Measurements from ENCODE around the gene ELL.
A peak's percentile ranks its signal among the peaks of the same experiment; 100 is the strongest.

ELL gene

GRCh38 chr19:18465214-18465963 lies 56.5 kb downstream of the ELL start:
- WGBS, 2 donors (ENCODE audit: extremely low coverage in 2 of 2, insufficient read length in 2 of 2, insufficient replicate concordance in 1 of 2), result no CpG with 5 or more reads among the region's 30 CpGs
- peaks cover 4% of the 10 kb centered on the region for H3K79me1 ChIP-seq (ENCODE audit: low read depth, low read length)
- peaks cover 4 to 7% of the 10 kb centered on the region in 2 donors for H3K4me1 ChIP-seq (ENCODE audit: control insufficient read depth in 2 of 2, insufficient read depth in 1 of 2, low read depth in 1 of 2, low read length in 2 of 2)
- H4K8ac ChIP-seq (ENCODE audit: low read depth, low read length), result no peak overlapping the region
- H3K4me3 ChIP-seq (ENCODE audit: low read length in 2 of 2), result no peak overlapping the region
- H2BK120ac ChIP-seq (ENCODE audit: low read depth, low read length), result no peak overlapping the region
- no peak overlapping the region for H3K23ac ChIP-seq (ENCODE audit: low read depth, low read length, poor library complexity)
- no peak overlapping the region for H2BK12ac ChIP-seq (ENCODE audit: low read length)
- H4K91ac ChIP-seq (ENCODE audit: low read depth, low read length, poor library complexity), result no peak overlapping the region
- H3K9ac ChIP-seq (ENCODE audit: low read depth, low read length, poor library complexity), result peak overlapping the region; percentile 44
- H3K14ac ChIP-seq (ENCODE audit: low read length), result no peak overlapping the region
- no peak overlapping the region for H2BK5ac ChIP-seq (ENCODE audit: low read length)
- H3K18ac ChIP-seq (ENCODE audit: low read length), result no peak overlapping the region
- no peak overlapping the region for H2BK15ac ChIP-seq (ENCODE audit: low read length)
- no peak overlapping the region for H3K4ac ChIP-seq (ENCODE audit: low read length)
- H3K4me2 ChIP-seq (ENCODE audit: insufficient read depth, low read length, poor library complexity, severe bottlenecking), result no peak overlapping the region
- no peak overlapping the region for H2AFZ ChIP-seq (ENCODE audit: low read length)
- H2AK5ac ChIP-seq (ENCODE audit: low read depth, low read length), result no peak overlapping the region
- no peaks in the 10 kb centered on the region for H3K9me3 ChIP-seq (replicated peaks in 1 of 2; ENCODE audit: control insufficient read depth in 2 of 2, insufficient read depth in 1 of 2, low read depth in 1 of 2, low read length in 2 of 2)
- H3K27me3 ChIP-seq (ENCODE audit: control insufficient read depth in 3 of 3, insufficient read depth in 3 of 3, low read depth in 1 of 3, low read length in 3 of 3), result no peaks in the 10 kb centered on the region
- peaks cover 13 to 16% of the 10 kb centered on the region in 2 donors for H3K36me3 ChIP-seq (replicated peaks in 1 of 2; ENCODE audit: control insufficient read depth in 2 of 2, insufficient read depth in 2 of 2, low read length in 2 of 2)
- no peak for DNase-seq (ENCODE audit: low spot score)
- no peak overlapping the region for H3K27ac ChIP-seq (replicated peaks; ENCODE audit: low read length)

GRCh38 chr19:18464646-18465045 lies 57.2 kb downstream of the ELL start:
- Histone ChIP-seq H2AFZ (ENCODE audit: low read length) (no peak overlapping the region), H3K18ac (ENCODE audit: low read length) (no peak overlapping the region), H2BK120ac (ENCODE audit: low read depth, low read length) (no peak overlapping the region), H3K79me1 (ENCODE audit: low read depth, low read length) (peaks cover 3% of the 10 kb centered on the region), H3K27ac (replicated peaks; ENCODE audit: low read length) (no peak overlapping the region), H3K9ac (ENCODE audit: low read depth, low read length, poor library complexity) (peak overlapping the region; percentile 45), H4K91ac (ENCODE audit: low read depth, low read length, poor library complexity) (no peak overlapping the region), H3K27me3 (ENCODE audit: control insufficient read depth in 3 of 3, insufficient read depth in 3 of 3, low read depth in 1 of 3, low read length in 3 of 3) (no peaks in the 10 kb centered on the region), H3K4ac (ENCODE audit: low read length) (no peak overlapping the region), H3K23ac (ENCODE audit: low read depth, low read length, poor library complexity) (peak overlapping the region; percentile 22), H4K8ac (ENCODE audit: low read depth, low read length) (no peak overlapping the region), H3K4me2 (ENCODE audit: insufficient read depth, low read length, poor library complexity, severe bottlenecking) (no peak overlapping the region), H2BK12ac (ENCODE audit: low read length) (no peak overlapping the region), H3K9me3 (replicated peaks in 1 of 2; ENCODE audit: control insufficient read depth in 2 of 2, insufficient read depth in 1 of 2, low read depth in 1 of 2, low read length in 2 of 2) (no peaks in the 10 kb centered on the region), H2BK15ac (ENCODE audit: low read length) (no peak overlapping the region), H2AK5ac (ENCODE audit: low read depth, low read length) (no peak overlapping the region), H2BK5ac (ENCODE audit: low read length) (no peak overlapping the region), H3K4me1 (ENCODE audit: control insufficient read depth in 2 of 2, insufficient read depth in 1 of 2, low read depth in 1 of 2, low read length in 2 of 2) (peaks cover 2 to 7% of the 10 kb centered on the region in 2 donors), H3K4me3 (ENCODE audit: low read length in 2 of 2) (no peak overlapping the region), H3K36me3 (replicated peaks in 1 of 2; ENCODE audit: control insufficient read depth in 2 of 2, insufficient read depth in 2 of 2, low read length in 2 of 2) (peaks cover 18 to 23% of the 10 kb centered on the region in 2 donors), H3K14ac (ENCODE audit: low read length) (no peak overlapping the region)
- DNase-seq (ENCODE audit: low spot score), result no peak
- WGBS, 2 donors (ENCODE audit: extremely low coverage in 2 of 2, insufficient read length in 2 of 2, insufficient replicate concordance in 1 of 2), result no CpG with 5 or more reads among the region's 8 CpGs

GRCh38 chr19:18461471-18461870 lies 60.4 kb downstream of the ELL start:
- H3K9me3 ChIP-seq (replicated peaks in 1 of 2; ENCODE audit: control insufficient read depth in 2 of 2, insufficient read depth in 1 of 2, low read depth in 1 of 2, low read length in 2 of 2), result no peaks in the 10 kb centered on the region
- H2BK120ac ChIP-seq (ENCODE audit: low read depth, low read length), result no peak overlapping the region
- H3K4me2 ChIP-seq (ENCODE audit: insufficient read depth, low read length, poor library complexity, severe bottlenecking), result no peak overlapping the region
- no peak overlapping the region for H3K4me3 ChIP-seq (ENCODE audit: low read length in 2 of 2)
- H2BK12ac ChIP-seq (ENCODE audit: low read length), result peak overlapping the region; percentile 79
- H3K27ac ChIP-seq (replicated peaks; ENCODE audit: low read length), result no peak overlapping the region
- no CpG with 5 or more reads among the region's 22 CpGs for WGBS, 2 donors (ENCODE audit: extremely low coverage in 2 of 2, insufficient read length in 2 of 2, insufficient replicate concordance in 1 of 2)
- peak overlapping the region; percentile 59 for H3K23ac ChIP-seq (ENCODE audit: low read depth, low read length, poor library complexity)
- H3K79me1 ChIP-seq (ENCODE audit: low read depth, low read length), result peaks cover 2% of the 10 kb centered on the region
- H3K36me3 ChIP-seq (replicated peaks in 1 of 2; ENCODE audit: control insufficient read depth in 2 of 2, insufficient read depth in 2 of 2, low read length in 2 of 2), result peaks cover 22 to 34% of the 10 kb centered on the region in 2 donors
- peaks cover 7 to 14% of the 10 kb centered on the region in 2 donors for H3K4me1 ChIP-seq (ENCODE audit: control insufficient read depth in 2 of 2, insufficient read depth in 1 of 2, low read depth in 1 of 2, low read length in 2 of 2)
- peak overlapping the region; percentile 17 for H3K9ac ChIP-seq (ENCODE audit: low read depth, low read length, poor library complexity)
- H2AFZ ChIP-seq (ENCODE audit: low read length), result no peak overlapping the region
- H2AK5ac ChIP-seq (ENCODE audit: low read depth, low read length), result peak overlapping the region; percentile 56
- no peak overlapping the region for H3K14ac ChIP-seq (ENCODE audit: low read length)
- H2BK5ac ChIP-seq (ENCODE audit: low read length), result no peak overlapping the region
- peak overlapping the region; percentile 7 for H3K18ac ChIP-seq (ENCODE audit: low read length)
- H4K91ac ChIP-seq (ENCODE audit: low read depth, low read length, poor library complexity), result no peak overlapping the region
- peaks cover 0 to 2% (median 0%) of the 10 kb centered on the region in 3 experiments for H3K27me3 ChIP-seq (ENCODE audit: control insufficient read depth in 3 of 3, insufficient read depth in 3 of 3, low read depth in 1 of 3, low read length in 3 of 3)
- no peak overlapping the region for H2BK15ac ChIP-seq (ENCODE audit: low read length)
- no peak for DNase-seq (ENCODE audit: low spot score)
- peak overlapping the region; percentile 78 for H3K4ac ChIP-seq (ENCODE audit: low read length)
- H4K8ac ChIP-seq (ENCODE audit: low read depth, low read length), result peak overlapping the region; percentile 31

GRCh38 chr19:18460900-18461299 lies 61.0 kb downstream of the ELL start:
- Histone ChIP-seq H3K36me3 (replicated peaks in 1 of 2; ENCODE audit: control insufficient read depth in 2 of 2, insufficient read depth in 2 of 2, low read length in 2 of 2) (peaks cover 24 to 37% of the 10 kb centered on the region in 2 donors), H2BK12ac (ENCODE audit: low read length) (no peak overlapping the region), H3K4ac (ENCODE audit: low read length) (no peak overlapping the region), H3K27ac (replicated peaks; ENCODE audit: low read length) (no peak overlapping the region), H2BK120ac (ENCODE audit: low read depth, low read length) (no peak overlapping the region), H3K4me2 (ENCODE audit: insufficient read depth, low read length, poor library complexity, severe bottlenecking) (no peak overlapping the region), H3K79me1 (ENCODE audit: low read depth, low read length) (peaks cover 2% of the 10 kb centered on the region), H3K4me3 (ENCODE audit: low read length in 2 of 2) (no peak overlapping the region), H2BK5ac (ENCODE audit: low read length) (no peak overlapping the region), H4K91ac (ENCODE audit: low read depth, low read length, poor library complexity) (no peak overlapping the region), H2AK5ac (ENCODE audit: low read depth, low read length) (peak overlapping the region; percentile 9), H3K9me3 (replicated peaks in 1 of 2; ENCODE audit: control insufficient read depth in 2 of 2, insufficient read depth in 1 of 2, low read depth in 1 of 2, low read length in 2 of 2) (no peaks in the 10 kb centered on the region), H4K8ac (ENCODE audit: low read depth, low read length) (no peak overlapping the region), H3K27me3 (ENCODE audit: control insufficient read depth in 3 of 3, insufficient read depth in 3 of 3, low read depth in 1 of 3, low read length in 3 of 3) (peaks cover 0 to 2% (median 0%) of the 10 kb centered on the region in 3 experiments), H2BK15ac (ENCODE audit: low read length) (no peak overlapping the region), H2AFZ (ENCODE audit: low read length) (no peak overlapping the region), H3K4me1 (ENCODE audit: control insufficient read depth in 2 of 2, insufficient read depth in 1 of 2, low read depth in 1 of 2, low read length in 2 of 2) (peaks cover 7 to 16% of the 10 kb centered on the region in 2 donors), H3K23ac (ENCODE audit: low read depth, low read length, poor library complexity) (no peak overlapping the region), H3K18ac (ENCODE audit: low read length) (no peak overlapping the region), H3K9ac (ENCODE audit: low read depth, low read length, poor library complexity) (no peak overlapping the region), H3K14ac (ENCODE audit: low read length) (no peak overlapping the region)
- DNase-seq (ENCODE audit: low spot score), result no peak
- WGBS, 2 donors (ENCODE audit: extremely low coverage in 2 of 2, insufficient read length in 2 of 2, insufficient replicate concordance in 1 of 2), result no CpG with 5 or more reads among the region's 12 CpGs
